MV-4-11 (cell line): ENCODE measurements around the gene CDH11.

Source experiments
- DNase-seq: peaks from one replicate; lab custom pipeline; 2025; lab: John Stamatoyannopoulos, UW

The CDH11 gene

GRCh38 chr16:65070831-65071432 is 50.9 kb downstream of the CDH11 start:
- DNase-seq: no peak

- no peak for DNase-seq
Measured at GRCh38 chr16:65069766-65070165, 52.1 kb downstream of the CDH11 start.

GRCh38 chr16:65069065-65069464 is 52.8 kb downstream of the CDH11 start:
- DNase-seq: no peak

DNA sequence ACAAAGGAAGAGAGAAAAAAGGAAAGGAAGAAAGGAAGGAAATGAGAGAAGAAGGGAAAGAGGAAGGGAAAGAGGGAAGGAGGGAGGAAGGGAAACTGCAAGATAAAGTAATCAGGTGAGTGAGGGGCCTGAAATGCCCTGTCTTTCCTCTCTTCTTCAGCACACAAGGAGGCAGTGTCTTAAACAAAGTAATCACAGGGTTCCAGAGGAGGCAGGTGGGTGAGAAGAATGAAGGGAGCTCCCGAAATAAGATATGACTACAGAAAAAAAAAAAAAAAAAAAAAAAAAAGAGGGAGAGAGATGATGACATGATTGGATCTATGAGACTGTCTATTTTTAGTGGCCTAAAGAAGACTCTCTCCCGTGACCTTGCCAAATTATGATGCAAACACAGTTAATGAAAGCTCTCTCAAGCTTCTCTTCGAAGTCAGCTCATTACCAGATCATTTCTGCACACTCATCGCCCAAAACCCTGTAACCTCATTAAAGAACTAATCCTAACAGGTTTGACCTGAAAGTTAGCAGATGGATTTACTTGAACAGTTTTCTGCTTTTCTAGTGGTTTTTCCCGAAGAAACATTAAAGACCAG is 53.6 kb downstream of the CDH11 start:
- DNase-seq: no peak

DNA sequence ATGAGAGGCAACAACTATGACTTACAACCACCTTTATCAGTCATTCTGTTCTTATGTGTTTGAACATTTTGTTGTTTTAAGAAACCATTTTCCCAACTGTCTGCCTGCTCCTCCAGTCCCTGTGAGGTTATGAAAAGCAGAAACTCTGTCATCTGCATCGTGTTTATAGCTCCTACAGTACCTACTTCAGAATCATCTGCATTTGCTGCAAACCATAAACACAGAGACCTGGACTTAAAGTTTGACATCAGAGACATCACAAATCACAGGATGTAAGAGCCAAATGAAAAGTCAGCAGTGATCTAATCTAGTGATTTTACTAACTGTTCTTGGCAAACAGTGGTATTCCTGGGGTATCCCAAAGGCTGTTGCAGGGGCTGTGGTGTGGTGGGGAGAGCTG is 55.2 kb downstream of the CDH11 start:
- no peak for DNase-seq

DNA sequence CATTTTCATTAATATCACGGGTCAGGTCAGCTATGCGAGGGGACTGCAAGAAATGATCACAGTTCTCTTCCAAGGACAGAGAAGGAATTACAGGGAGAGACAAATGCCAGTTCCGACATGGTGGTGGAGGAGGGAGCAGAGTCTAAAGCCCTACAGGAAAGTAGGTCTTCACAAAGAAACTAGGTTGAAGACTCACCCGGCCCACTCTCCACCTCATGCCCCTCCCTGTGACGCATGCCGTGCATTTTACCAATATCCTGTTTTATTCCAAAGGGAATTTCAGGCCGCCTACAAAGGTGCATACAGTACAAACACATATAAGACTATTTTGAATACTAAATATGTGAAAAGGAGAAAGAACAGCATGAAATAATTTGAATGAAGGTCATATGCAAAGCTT is 56.8 kb downstream of the CDH11 start:
- no peak for DNase-seq

- no peak for DNase-seq
Measured at GRCh38 chr16:65064131-65064530, 57.7 kb downstream of the CDH11 start.

DNA sequence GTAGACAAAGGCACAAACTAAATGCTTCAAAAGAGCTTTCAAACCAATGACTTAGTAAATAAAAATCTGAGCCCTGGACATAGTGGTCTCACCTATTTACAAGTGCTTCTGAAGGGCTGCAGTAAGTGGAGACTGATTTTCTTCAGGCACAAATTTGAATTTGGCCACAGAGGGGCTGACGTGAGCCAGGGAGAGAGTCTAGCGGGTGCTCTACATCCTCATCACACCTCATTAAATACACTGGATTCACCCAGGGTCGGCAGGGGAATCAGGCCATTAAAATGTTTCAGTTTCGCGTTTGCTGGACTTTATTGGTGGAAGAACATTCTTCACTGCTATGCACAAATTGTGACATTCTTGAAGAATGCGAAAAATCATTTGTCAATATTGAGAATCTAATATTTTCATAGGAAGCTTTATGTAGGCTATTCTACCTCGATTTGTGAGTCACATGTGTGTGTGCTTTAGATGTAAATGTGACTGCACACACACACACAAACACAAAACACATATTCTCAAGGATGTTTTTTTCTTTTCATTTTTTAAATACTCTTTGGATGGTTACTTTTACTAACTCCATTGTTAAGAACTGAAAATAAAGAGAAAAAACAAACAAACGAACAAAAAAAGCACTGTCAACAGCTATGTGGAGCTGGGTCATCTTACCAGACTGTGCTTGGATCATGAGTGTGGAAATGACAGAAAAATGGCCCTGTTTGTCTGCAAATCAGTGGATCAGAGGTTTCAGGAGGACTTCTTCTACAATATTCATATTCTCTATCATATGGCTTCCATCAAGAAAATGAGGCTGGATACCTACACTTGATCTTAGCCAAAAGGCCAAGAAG is 58.9 kb downstream of the CDH11 start:
- no peak for DNase-seq

DNA sequence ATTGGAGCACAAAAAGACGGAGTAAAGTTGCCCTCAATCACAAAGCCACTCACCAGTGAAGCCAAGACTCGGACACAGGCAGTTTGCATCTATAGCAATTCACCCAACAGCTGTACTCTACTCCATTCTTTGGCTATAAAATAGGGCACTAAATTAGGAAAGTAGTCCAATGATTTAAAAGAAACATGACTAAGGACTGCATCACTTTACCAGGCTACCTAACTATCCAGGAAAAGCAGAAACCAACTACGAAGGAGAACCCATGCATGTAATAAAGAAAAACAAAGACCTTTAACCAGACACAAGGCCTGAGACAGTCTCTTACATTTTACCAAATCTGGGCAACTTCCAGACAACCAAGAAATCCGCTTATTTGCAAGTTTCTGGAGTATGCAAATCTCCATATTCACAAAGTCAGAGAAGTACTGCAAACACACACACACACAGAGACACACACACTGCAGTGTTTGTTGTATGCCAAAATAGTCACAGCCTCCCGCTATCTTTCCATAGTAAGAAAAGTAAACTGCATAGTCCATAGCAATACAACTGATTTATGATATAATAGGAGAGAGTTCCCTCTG is 59.8 kb downstream of the CDH11 start:
- no peak for DNase-seq

GRCh38 chr16:65061263-65061662 is 60.6 kb downstream of the CDH11 start:
- no peak for DNase-seq

GRCh38 chr16:65059406-65059980 is 62.4 kb downstream of the CDH11 start:
- no peak for DNase-seq

- DNase-seq: no peak
Measured at GRCh38 chr16:65057184-65057583, 64.7 kb downstream of the CDH11 start.

DNA sequence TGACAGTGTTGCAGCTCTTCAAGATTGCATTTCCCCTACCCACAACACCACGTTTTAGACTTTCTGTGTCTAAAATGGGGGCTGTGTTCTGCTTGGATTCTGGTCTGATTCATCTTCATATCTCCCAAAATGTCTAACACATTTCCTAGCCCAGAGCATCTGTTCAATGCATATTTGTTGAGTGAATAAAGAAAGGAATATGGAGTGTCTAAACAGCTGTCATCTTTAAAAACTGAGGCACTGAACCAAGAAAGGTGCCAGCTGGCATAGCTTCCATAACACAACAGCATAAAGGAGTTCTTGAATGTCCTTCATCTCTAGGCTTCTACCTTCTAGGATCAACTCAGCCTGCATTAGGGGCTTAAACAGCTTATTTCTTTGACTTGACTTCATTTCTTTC is 67.4 kb downstream of the CDH11 start:
- no peak for DNase-seq

DNA sequence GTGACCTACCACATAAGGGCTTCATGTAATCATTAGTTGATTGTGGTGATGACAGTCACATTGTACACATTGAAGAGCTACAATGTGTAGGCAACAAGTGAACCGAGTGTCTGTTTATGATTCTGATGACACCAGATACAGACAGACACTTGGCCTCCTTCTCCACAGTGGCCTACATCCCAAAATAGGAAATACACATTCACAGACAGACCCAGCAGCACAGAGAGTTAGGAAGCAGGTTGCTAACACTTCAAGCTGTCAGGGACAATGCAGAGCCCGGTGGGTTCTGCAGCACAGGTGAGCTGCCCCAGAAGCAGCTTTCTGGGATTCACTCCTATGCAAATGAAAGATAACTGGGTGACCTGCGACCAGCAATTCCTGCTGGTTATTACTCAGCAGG is 72.2 kb downstream of the CDH11 start:
- DNase-seq: no peak

- DNase-seq: no peak
Measured at GRCh38 chr16:65045961-65046360, 75.9 kb downstream of the CDH11 start.

DNA sequence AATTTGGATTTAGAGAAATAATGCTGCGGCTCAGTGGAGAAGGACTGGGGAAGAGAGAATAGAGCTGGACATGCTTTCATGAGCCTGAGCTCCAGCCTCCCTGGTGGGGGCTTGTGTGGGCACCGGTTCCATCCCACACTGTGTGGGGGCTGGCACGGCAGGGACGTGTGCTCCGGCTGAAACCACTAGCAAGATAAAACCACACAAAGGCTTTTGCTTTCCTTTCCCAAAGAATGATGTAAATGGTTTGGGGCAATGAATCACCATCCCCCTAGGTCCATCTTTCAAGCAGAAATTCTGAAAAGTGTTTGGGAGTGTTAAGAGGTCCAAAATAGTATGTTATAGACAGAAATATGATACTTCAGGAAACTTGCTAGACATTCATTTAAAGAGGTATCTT is 77.0 kb downstream of the CDH11 start:
- DNase-seq: no peak

DNA sequence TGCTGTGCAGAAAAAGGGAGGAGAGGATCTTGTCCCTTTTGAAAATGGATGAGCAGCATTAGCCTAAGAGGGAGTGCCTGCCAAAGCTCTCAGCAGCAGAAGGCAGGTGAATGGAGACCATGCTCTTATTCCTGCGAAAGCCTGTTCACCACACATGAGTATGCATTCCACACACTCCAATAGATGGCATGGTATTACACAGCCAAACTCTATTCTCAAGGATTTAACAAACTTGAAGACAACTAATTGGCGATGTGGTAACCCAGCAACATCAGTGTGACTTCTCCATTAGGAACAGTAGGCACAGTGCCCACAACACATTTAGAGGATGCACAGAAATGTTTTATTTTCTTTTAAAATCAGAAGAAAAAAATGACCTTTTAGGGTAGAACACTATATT is 77.8 kb downstream of the CDH11 start:
- DNase-seq: no peak

DNA sequence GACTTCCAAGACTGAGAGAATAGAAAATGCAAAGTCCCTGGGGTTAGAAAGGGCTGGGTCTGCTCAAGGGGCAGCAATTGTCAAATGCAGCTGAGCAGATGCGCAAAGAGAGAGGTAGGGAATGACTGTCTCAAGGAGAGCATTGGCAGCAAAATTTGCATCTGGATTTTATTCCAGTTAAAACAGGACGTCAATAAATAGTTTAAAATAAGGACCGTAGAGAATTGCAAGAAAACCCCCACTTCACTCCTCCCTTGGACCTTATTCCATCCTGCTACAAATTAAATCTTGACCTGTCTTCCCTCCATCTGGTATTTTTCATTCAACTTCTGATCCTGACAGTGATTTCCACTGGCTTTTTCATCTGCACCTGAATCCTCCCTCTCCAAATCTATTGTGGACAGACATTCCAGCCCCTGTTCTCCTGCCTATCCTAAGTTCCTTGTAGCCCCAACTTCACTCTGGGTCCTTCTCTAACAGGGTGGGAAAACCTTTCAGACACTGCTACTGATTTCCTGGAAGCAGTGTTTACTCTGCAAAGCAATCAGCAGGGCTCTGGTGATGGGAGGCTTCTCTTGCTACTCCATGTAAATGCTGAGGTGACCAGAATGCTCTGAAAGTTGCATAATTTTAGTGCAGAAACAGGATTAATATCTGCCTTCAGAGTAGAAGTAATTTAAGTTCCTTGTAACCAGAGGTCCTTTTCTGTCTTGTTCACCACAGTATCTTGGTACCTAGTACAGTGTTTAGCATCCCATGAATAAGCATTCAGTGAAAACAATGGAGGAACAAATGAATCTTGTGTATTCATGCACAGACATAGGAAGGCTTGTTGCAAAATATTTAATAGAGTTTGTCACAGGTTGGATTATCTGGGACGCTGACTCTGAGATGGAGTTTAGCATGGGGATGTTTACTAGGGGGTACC is 79.2 kb downstream of the CDH11 start:
- no peak for DNase-seq

DNA sequence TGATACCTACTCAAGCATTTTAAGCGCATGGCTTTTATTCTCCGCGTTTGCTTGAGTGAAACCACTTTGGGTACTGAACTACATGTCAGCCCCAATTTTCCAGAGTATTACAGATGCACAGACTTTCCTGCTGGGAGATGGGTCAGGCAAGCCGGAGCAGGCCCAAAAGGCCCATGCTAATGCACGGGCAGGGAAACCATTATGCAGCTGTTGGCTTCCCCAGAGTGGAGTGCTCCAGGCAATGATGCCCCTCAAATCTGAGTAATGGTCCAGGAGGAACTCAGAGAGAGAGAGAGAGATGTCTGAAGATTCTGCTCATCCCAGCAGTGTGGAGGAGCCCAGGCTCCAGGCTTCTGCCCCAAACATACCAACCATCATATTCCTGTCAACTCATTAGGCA is 80.2 kb downstream of the CDH11 start:
- DNase-seq: no peak

DNA sequence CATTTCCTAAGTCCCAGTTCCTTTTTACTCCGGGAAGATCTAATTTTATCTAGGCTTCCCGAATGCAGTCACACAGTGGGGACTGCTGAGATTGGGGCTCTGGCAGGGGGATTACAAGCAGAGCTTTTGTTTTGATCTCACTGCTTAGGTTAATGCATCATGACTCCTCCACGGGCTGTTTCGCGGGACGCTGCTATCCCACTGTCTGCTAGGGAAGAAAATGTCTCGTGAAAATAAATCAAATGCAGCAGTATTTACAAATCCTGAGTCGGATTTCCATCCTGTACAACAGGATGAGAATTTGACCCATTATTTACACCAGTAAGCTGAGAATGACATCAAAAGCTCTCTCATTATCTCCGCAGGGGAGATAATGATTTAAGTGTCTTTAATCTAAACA is 83.8 kb downstream of the CDH11 start:
- no peak for DNase-seq

DNA sequence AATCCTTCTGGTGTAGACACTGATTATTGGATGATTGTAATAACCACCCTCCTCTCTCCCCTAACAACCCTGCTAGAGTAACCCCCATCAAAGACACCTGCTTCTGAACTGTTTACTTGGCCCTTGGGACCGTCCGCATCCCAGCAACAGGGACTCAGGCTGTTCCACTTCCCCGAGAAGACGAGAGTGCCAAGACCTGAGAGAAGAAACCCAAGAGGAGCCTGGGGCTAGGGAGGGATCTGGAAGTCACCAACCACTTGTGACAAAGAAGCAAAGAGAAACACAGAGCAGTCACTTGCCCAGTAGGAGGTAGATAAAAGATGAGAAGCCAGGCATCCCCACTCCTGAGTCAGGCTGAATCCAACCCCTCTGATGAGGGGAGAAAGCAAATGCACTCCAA is 84.3 kb downstream of the CDH11 start:
- no peak for DNase-seq

GRCh38 chr16:65034915-65035314 is 86.9 kb downstream of the CDH11 start:
- DNase-seq: no peak
